ACC112 (cell line): ENCODE measurements around the gene UBE3B.

Experiments
- H2AFZ ChIP-seq: fragments of 200-600 bp; sonication (generic); one replicate; pipeline ENCODE4 v1.6.0; 2017; ENCODE audit warnings: antibody characterized with exemption, low read length; ENCODE audit not compliant: unreplicated experiment
- H3K27ac ChIP-seq: fragments of 200-600 bp; sonication (generic); 2 replicates; pipeline ENCODE4 v1.5.1; 2014; ENCODE audit warnings: low read depth, mild to moderate bottlenecking, antibody characterized with exemption, low read length, moderate library complexity
- H3K27me3 ChIP-seq: fragments of 200-600 bp; sonication (generic); 2 replicates; pipeline ENCODE4 v1.6.1; 2014; ENCODE audit warnings: mild to moderate bottlenecking, antibody characterized with exemption, low read length, moderate library complexity, mixed read lengths; ENCODE audit not compliant: insufficient read depth
- H3K36me3 ChIP-seq: fragments of 200-600 bp; sonication (generic); 2 replicates; pipeline ENCODE4 v1.6.1; 2016; ENCODE audit warnings: mild to moderate bottlenecking, antibody characterized with exemption, low read length, moderate library complexity, mixed read lengths; ENCODE audit not compliant: insufficient read depth
- H3K4me1 ChIP-seq: fragments of 200-600 bp; sonication (generic); one replicate; pipeline ENCODE4 v1.6.1; 2016; ENCODE audit warnings: low read length, mixed read lengths; ENCODE audit not compliant: insufficient read depth, unreplicated experiment, control insufficient read depth
- H3K4me3 ChIP-seq: fragments of 200-600 bp; sonication (generic); 2 replicates; pipeline ENCODE4 v1.5.1; 2014; ENCODE audit warnings: mild to moderate bottlenecking, low read depth, low read length
- H3K79me2 ChIP-seq: fragments of 200-600 bp; sonication (generic); one replicate; pipeline ENCODE4 v1.6.0; 2016; ENCODE audit warnings: low read length; ENCODE audit not compliant: control insufficient read depth, unreplicated experiment, insufficient read depth

The UBE3B gene

DNA sequence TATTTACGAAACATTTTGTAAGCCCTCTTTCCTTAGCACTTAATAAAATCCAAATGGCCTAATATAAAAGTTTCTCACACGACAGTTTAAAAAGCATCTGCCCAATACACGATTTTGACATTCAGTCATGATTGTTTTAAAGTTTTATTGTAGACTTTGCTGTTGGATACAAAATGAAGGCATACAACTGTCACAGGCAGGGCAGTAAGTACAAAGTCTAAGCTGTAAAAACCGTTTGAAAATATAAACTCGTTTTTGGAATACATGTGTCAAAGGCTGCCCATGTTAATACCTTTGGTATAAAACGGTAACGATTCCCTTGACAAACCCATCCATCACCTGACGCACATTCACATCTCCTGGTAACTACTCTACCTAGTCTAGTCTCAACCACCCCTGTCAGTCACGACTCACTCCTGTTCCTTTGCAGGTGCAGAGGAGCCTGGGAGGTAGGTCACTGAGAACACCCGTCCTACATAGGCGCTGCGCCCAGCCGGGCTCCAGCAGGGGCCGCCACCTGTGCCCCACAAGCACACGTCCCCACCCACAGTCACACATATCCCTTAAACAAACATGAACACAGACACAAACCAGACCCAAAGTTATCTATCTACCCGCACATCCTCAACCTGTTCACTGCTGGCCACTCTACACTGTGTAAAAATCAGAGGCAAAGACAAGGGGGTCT, 27.4 kb upstream of the UBE3B start:
- Histone ChIP-seq H3K36me3 (peaks cover 20% of the 10 kb centered on the region; the same call in 1 of the 2 replicates), H2AFZ (no peak overlapping the region), H3K79me2 (peaks cover 16% of the 10 kb centered on the region), H3K27me3 (no peaks in the 10 kb centered on the region), H3K27ac (no peak overlapping the region), H3K4me3 (no peak overlapping the region), H3K4me1 (peaks cover 8% of the 10 kb centered on the region)

DNA sequence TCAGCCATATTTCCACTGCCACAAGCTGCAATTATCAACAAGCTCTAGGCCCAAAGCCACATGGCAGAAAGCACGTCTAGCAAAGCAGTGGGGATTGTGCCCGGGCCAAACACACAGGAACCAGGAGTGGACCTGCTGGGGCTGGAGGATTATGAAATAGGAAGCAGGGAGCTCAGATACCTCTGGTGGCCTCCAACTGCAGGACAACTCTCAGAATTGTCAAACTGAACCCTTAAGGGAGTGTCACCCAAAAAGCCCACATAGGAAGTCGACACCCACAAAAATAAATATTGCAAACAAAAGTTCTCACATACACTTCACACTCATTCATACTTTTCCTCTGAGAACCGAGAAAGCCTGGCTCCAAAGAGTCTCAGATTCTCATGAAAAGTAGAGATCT, 26.5 kb upstream of the UBE3B start:
- peaks cover 14% of the 10 kb centered on the region for H3K4me1 ChIP-seq
- no peak overlapping the region for H2AFZ ChIP-seq
- H3K4me3 ChIP-seq, result no peak overlapping the region
- H3K27ac ChIP-seq, result no peak overlapping the region
- H3K27me3 ChIP-seq, result no peaks in the 10 kb centered on the region
- H3K36me3 ChIP-seq, result peaks cover 27% of the 10 kb centered on the region; the same call in 1 of the 2 replicates
- H3K79me2 ChIP-seq, result peaks cover 19% of the 10 kb centered on the region

GRCh38 chr12:109451400-109451799, 26.0 kb upstream of the UBE3B start:
- Histone ChIP-seq H3K27me3 (no peaks in the 10 kb centered on the region), H3K4me3 (no peak overlapping the region), H3K4me1 (peaks cover 14% of the 10 kb centered on the region), H3K27ac (no peak overlapping the region), H3K79me2 (peaks cover 23% of the 10 kb centered on the region), H2AFZ (no peak overlapping the region), H3K36me3 (peaks cover 31% of the 10 kb centered on the region; the same call in 1 of the 2 replicates)

GRCh38 chr12:109452489-109452888, 24.9 kb upstream of the UBE3B start:
- Histone ChIP-seq H3K4me3 (no peak overlapping the region), H3K36me3 (peaks cover 40% of the 10 kb centered on the region), H3K79me2 (peaks cover 31% of the 10 kb centered on the region), H3K4me1 (peaks cover 14% of the 10 kb centered on the region), H3K27ac (no peak overlapping the region), H3K27me3 (no peaks in the 10 kb centered on the region), H2AFZ (no peak overlapping the region)

DNA sequence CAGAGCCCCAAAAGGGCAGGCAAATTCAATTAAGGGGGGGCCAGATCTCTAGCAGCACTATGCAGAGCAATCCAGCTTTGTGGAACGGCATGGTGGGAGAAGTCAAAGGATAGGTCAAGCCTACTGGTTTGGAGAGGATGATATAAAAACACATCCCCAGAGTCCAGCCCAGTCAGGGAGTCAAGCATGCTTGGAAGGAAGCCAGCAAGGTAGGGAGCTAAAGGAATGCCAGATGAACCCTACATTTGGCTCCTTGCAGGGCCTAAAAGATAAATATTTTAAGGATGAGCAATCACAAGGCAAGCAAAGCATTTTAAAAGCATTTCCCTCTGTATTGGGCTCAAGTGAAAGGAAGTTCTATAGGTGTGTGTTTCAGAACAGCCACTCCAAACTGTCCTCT, 21.7 kb upstream of the UBE3B start:
- Histone ChIP-seq H3K36me3 (peaks cover 39% of the 10 kb centered on the region), H3K27ac (no peak overlapping the region), H3K4me3 (no peak overlapping the region), H3K27me3 (no peaks in the 10 kb centered on the region), H2AFZ (no peak overlapping the region), H3K4me1 (peaks cover 38% of the 10 kb centered on the region), H3K79me2 (peaks cover 56% of the 10 kb centered on the region)

DNA sequence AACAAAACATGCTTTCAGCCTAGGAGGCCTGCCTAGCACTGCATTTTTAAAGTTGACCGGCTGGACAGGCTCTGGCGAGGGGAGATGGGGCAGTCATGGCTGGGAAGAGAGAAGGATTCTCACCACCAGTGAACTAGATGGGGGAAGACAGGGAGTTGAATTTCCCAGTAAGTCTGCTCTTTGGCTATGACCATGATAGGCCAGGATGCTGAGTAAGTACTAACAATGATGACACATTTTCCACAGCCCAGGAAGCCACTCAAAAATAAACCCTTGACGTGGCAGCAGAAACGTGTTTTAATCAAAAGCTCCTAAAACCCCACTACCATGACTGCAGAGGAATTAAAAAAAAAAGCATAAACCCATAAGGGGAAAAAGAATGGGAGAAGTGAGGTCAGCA, 19.3 kb upstream of the UBE3B start:
- Histone ChIP-seq H2AFZ (no peak overlapping the region), H3K36me3 (peaks cover 39% of the 10 kb centered on the region), H3K27me3 (no peaks in the 10 kb centered on the region), H3K4me1 (peaks cover 62% of the 10 kb centered on the region), H3K27ac (peak overlapping the region; percentile 73), H3K4me3 (0 out of 2 replicates have a peak overlapping the region, but pooled peaks have one; percentile 32), H3K79me2 (peaks cover 61% of the 10 kb centered on the region)

DNA sequence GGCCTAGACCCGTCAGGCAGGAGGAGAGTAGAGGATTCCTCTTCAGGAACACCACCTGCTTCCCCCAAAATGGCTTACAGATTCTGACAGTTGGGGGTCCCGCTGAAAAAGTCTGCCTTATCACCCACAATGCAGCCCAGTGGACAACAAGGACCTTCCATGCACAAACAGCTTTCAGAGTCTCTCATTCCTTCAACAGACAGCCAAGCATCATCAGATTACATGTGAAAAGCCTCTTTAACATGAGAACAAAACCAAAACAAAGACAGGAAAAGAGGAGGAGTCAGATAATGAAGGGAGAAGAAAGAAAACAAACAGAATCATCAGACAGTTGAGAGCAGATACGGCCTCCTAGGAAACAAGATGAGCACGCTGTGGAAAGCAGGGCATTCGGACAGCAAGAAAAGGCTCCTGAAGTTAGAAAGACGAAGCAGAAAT, 18.6 kb upstream of the UBE3B start:
- Histone ChIP-seq H3K27me3 (no peaks in the 10 kb centered on the region), H3K36me3 (peaks cover 37% of the 10 kb centered on the region), H3K27ac (peak overlapping the region; percentile 73), H3K4me3 (peak overlapping the region; percentile 32; the same call in 1 of the 2 replicates), H3K79me2 (peaks cover 63% of the 10 kb centered on the region), H2AFZ (no peak overlapping the region), H3K4me1 (peaks cover 67% of the 10 kb centered on the region)

- Histone ChIP-seq H3K4me1 (peaks cover 72% of the 10 kb centered on the region), H3K36me3 (peaks cover 33% of the 10 kb centered on the region), H3K79me2 (peaks cover 68% of the 10 kb centered on the region), H2AFZ (no peak overlapping the region), H3K27ac (peak overlapping the region; percentile 73), H3K27me3 (no peaks in the 10 kb centered on the region), H3K4me3 (no peak overlapping the region)
Measured at GRCh38 chr12:109459247-109459646, 18.2 kb upstream of the UBE3B start.

- H3K27ac ChIP-seq, result peak overlapping the region; percentile 98
- peaks cover 25% of the 10 kb centered on the region for H3K36me3 ChIP-seq
Measured at GRCh38 chr12:109460538-109460937, 16.9 kb upstream of the UBE3B start.

GRCh38 chr12:109461049-109461845, 16.2 kb upstream of the UBE3B start:
- Histone ChIP-seq H3K79me2 (peaks cover 82% of the 10 kb centered on the region), H2AFZ (no peak overlapping the region), H3K27ac (peak overlapping the region; percentile 98), H3K36me3 (peaks cover 18% of the 10 kb centered on the region), H3K27me3 (no peaks in the 10 kb centered on the region), H3K4me1 (peaks cover 80% of the 10 kb centered on the region), H3K4me3 (peak overlapping the region; percentile 46; the same call in 1 of the 2 replicates)

More at GRCh38 chr12:109460538-109460937, 16.9 kb upstream of the UBE3B start:
- H2AFZ ChIP-seq, result no peak overlapping the region
- H3K4me1 ChIP-seq, result peaks cover 84% of the 10 kb centered on the region
- H3K79me2 ChIP-seq, result peaks cover 80% of the 10 kb centered on the region
- H3K4me3 ChIP-seq, result no peak overlapping the region
- H3K27me3 ChIP-seq, result no peaks in the 10 kb centered on the region
